Stimulated activated CD4-positive, alpha-beta T cell treated with anti-CD3 and anti-CD28 coated beads, TNF-alpha, amount 100 ng/mL, for 1 hour (primary cell): Measurements from ENCODE around the gene CXXC4.

Experiments used
- DNase-seq, 3 donors: peaks; one replicate each; pipeline ENCODE4 v3.0.0-alpha.2; 2020; ENCODE audit warnings: low read depth in 3 of 3, low spot score in 1 of 3

CXXC4 gene

DNA sequence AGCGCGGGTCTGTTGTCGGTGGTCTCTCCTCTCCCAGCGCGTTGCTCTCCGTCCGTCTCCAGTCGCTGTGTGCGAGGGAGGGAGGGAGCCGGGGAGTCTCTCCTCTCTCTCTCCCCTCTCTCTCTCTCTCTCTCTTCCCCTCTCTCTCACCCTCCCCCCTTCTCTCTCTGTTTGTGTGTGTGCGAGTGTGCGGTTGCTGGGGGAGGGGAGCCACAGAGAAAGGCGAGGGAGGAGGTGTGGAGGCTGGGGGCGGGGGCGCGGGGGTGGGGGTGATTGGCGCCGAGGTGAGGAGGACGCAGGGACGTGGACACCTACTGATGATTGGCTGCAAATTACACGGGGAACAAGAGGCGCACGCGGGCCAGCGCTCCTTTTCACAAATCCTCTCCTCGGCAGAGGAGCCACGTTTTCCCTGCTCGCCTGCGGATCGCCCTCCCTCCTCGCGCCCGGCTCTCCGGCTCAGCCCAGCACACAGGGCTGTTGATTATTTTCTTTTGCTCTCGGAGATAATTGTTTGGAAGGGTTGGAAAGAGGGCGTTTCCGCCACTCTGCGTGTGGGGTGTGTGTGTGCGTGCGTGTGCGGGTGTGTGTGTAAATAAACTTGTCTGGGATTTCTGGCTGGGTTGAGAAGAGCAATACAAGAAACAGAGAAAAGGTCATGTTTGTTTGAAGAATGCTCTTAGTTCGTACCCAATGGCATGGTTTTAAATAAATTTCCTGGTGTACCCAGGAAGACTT is at the start of gene CXXC4:
TSS of gene CXXC4 (minus strand) at position 73 of the 738 bp plus-strand sequence. CDS start 3,092 bp downstream, outside the sequence.
- DNase-seq, result no peak

DNA sequence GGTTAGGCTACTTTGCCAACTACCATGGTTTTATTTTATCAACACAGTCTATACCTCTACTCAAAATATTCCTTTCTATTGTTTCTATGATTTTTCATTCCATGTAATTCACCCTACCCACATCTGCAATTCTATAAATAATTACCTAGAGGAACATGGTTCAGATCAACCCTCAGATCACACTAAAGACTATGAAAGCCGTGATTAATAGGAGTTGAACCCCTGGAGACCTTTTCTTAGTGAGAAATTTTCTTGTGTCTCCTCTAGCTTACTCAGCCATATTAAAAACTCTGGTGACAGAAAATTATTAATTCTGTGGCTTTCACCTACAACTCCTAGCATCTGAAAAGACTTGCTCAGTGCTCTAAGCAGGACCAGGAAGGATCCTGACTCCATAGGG is 38.5 kb upstream of the CXXC4 start:
- no peak for DNase-seq

DNA sequence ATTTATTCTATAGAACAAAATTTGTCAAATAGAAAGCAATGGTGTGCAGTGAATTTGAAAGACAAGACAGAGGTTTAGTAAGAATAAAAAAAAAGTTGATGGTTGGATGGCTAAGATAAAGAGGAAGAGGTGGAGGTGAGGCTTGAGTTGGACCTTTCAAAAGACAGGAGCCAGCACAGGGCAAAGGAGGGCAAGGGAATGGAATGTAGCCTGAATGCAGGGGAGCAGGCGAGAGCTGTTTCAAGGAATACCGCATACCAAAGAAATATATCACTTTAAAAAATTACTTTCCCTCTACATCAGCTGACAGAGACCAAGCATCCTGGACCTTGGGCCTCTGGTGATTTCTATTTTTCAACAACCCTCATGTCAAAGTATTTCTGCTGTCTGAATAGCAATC is 38.0 kb upstream of the CXXC4 start:
- DNase-seq, result no peak

DNA sequence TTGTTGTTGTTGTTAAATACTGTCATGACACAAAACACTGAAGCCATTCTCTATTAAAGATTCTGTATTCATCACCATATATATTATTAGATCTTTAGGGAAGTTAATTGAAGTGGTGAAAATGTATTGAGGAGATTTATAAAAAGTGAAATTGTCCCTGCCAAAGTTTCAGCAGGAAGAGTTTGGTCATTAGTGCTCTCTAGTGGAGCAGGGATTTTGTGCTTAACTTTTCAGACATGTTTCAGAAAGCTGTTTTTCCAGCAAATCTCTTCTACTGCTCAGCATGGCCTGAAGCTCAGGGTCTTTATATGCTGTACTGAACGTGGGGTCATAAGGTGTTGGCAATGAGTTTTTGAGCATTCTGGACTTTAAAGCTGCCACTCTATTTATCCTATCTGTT is 36.7 kb upstream of the CXXC4 start:
- DNase-seq, result no peak

DNA sequence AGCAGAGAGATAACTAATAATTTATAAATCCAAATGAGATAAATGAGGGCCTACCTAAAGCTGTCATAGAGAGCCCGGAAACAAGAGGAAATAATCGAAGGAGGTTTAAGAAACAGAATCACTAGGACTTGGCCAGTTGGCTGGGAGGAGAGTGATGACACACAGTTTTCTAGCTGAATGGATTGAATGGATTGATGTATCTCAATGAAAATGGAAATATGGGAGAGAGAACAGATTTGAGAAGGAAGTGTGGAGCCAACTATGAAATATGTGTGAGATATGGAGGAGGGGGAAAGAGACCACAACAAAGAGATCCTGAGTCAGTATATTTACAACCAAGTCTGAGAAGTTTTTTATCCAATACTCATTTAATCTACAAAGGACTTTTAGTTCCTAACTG is 35.7 kb upstream of the CXXC4 start:
- DNase-seq, result no peak

DNA sequence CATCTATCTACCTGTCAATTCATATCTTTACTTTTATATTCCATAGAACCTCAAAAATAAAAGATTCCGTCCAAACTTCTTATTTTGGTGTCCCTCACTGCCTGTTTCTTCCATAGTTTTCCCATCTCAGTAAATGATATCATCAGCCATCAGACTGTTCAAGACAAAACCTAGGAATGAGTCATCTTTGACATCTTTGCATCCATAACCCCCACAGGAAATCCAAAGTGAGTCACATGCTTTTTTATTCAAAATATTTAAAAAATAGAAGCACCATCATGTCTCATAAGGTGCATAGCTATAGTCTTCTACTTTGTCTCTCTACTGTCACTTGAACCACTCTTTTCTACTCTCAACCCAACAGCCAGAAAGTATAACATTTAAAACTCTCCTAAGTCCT is 29.9 kb upstream of the CXXC4 start:
- DNase-seq, result no peak

DNA sequence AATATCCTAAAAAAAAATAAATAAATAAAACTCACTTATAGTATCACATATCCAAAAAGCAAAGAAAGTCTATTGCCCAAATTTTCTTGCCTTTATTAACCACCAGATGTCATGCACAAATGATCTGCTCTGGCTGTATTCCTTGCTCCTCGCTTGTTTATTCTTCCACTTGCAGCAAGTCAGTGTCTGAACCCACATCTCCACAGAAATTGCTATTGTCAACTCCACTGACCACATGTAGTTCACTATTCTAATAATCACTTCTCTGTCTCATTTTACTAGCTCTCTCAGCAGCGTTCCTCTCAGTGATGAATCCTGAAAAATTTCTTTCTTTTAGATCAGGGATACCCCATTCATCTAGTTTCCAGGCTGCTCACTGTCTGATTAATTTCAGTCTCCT is 29.3 kb upstream of the CXXC4 start:
- no peak for DNase-seq

DNA sequence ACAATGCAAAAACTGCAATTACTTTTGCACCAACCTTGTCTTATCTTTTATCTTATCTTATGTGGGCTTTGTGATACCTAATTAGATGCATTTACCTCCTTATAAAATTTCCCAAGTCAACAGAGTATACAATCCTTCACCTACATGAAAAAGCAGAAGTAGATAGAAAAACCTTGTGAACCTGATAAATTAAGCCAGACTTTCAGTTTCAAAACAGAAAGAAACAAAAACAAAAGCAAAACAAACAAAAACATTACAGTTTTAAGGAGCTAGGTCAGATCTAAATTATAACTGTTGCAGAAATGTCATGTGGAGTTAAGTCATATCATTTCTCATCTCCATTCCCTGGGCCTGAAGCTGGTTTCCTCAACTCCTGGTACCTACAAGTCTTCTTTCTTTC is 24.9 kb upstream of the CXXC4 start:
- no peak for DNase-seq

DNA sequence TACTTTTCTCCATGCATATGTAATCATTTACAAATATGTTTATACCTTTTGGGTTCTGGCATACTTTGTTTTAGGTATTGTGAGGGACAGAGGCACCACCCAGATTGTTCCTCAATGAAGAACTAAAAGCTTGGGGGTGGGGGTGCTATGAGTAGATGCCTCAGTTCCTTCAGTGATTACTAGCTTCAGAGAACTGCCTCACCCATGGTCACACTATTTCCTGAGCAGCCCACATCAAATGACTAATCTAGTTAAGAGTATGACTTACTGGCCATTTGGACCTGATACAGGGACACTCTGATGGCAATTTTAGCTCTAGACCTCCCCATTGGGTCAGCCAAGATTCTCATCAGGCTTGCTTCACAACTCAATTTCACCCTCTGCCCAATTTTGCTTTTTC is 22.2 kb upstream of the CXXC4 start:
- no peak for DNase-seq

DNA sequence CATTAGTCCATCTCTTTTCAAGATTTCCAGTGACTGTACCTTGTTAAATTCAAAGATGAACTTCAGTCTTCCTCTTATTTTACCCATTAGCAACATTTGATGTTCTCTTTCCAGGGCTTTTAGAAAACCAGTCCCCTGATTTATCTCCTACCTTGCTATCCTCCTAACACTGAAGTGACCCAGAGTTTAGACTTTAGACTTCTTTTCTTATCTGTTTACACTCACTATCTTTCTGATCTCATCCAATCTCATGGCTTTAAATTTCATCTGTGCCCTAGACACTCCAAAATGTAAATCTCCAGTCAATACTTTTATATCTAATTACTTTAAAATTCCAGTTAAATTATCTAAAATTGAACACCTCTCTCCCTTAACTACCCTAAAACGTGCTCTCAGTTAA is 13.5 kb upstream of the CXXC4 start:
- no peak for DNase-seq

DNA sequence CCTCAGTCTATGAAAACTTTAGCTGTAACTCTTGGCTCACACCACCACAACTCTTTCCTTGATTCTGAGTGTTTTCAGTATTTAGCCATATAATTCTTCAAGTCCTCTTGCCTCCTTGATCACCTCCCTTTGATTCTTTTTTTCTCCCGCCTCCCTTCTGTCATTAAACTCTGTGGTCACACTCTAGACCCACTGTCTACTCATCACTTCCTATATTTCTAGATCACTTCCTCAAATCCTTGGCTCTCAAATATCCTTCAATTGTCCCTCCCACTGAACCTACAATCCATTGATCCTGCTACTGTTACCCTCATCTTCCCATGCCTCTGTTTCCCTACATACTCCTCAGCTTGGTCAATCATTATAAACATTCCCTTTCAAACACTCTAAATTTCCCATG is 12.4 kb upstream of the CXXC4 start:
- no peak for DNase-seq

DNA sequence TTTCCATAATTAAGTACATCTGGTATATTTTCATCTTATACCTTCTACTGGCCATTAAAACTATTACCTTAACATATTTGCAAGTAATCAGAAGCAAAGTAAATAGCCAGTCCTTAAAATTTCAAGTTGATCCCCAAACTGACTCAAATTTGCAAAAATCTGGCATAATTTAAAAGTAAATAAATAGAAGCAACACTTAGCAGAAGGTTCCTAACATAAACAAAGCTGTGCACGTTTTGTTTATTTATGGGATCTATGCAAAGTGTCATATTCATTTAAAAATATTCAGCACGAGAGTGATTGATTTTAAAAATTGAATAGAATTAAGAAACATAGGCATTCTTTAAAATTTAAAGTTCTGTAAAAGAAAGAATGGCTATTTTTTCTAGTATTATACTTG is 9.8 kb upstream of the CXXC4 start:
- DNase-seq, result no peak

DNA sequence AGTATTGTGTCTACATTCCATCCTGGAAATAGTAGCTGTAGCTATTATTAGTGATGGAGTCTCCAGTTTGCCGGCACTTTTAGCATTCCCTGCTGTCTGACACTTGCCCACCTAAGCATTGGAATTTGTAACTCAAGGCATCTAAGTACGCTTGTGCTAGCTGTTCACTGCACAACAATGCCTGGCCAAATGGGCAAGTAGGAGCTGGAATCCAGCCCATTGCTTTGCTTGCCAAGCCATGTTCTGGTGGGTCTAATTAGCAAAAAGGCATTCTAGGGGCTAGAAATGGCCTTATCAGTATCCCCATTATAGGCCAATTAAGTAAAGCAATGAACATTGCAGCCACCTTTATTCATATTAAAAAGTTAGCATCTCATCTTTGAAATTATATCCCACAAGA is 7.8 kb upstream of the CXXC4 start:
- no peak for DNase-seq

DNA sequence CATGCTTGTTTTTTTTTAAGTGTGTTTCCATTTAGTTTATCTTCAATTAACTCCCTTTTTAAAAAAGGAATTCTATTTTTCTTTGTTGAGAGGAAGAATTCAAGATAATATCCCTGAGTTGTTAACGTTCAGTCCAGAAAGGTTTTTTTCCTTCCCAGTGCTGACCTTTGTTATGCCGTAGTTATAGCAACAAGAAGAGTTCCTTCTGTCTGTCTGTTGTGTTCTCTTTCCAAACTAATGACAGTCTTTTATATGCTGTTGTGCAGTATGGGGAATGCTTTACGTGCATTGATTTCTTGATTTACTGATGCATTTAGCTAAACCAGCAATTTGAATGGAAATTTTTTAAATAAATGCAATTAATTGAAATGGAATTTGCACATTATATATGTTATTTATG is 6.6 kb upstream of the CXXC4 start:
- no peak for DNase-seq

DNA sequence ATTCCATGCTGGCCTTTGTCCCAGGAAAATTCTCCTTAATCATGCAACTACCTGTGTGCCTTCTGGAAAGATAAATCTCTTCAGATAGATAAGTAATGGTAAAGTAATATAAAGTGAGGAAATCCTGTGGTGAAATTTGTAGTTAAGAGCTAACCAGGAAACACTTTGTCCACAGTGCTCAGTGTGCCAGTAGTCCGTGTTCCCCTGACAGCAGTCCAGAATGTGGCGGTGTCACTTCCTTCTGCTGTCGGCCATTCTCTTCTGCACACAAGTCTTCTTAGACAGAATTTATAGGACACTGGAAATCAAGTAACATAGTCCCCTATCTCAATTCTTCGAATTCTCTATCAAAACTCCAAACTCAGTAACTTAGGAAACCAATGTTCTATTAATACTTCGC is 5.7 kb upstream of the CXXC4 start:
- DNase-seq, result no peak

DNA sequence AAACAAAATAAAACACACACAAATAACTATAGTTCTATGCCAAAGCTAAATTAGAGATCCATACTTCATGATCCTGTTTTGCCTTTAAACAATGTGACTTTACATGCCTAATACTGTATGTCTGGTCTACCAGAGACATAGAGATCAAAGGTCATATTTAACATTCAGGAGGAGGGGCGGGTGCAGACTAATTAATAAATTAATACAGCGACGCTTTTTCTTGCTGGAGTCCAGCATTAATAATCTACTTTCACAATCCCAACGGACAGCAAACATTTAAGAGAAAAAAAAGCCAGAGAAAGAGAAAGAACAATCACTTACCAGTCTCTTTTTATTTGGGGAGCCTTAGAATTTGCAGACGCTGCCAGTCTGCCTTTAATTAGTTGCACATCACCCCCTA is 509 bp downstream of the CXXC4 start:
- no peak for DNase-seq

DNA sequence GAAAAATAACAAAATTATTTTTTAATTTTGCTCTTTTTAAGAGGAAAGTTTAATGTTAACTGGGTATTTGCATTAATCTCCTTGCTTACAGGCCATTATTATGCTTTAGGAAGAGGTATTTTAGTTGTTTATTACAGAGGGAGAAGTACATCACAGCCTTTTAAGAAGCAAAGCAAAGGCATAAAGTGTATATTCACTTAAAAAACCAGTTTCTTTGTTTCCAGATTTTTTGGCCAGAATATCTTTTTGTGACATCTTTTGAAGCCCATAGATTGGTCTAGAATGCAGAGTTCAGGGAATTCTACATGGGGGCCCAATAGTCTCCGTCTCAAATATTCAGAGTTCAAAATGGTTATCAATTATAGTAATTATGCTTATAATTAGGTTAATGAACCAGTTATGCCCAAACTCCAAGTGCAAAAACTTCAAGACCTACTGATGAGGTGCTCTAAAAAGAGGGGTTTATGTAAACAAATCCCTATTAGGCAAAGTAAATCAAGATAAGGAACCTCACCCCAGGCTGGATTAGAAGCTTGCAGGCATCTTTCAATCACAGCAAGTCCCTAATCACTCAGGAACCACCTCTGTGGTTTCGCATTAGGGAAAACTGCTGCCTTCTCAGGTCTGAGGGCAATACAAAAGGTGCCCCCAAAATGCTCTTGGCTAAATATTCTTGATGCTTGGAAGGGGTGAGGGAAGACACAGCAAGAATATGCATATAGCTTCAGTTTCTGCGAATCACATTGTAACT is 1.4 kb downstream of the CXXC4 start:
- DNase-seq, result no peak

DNA sequence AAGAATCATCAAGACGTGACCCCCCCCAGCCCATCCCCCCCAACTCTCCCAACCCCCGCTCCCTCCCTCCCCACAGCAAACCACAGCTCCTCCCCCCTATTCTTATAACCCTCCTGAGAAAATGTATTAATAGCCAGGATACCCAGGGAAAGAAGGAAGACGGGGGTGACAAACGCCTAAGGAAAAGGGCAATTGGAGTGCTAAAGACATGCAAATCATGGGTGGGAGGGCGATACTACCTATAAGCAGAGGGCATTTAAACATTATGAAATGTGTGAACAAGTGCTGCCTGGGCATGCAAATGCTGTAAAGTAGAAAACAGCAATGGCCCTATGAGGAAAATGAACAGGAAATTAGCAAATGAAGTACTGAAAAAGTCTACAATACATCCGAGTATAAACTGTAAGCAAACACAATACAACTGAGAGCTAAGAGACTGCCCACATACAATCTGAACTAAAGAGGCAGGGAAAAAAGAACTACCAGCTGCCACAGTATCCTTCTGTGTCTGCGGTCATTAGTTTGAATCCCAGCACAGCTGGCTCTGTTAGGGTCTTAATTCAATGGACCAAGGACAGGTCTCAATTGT is 2.4 kb downstream of the CXXC4 start:
- DNase-seq, result no peak

DNA sequence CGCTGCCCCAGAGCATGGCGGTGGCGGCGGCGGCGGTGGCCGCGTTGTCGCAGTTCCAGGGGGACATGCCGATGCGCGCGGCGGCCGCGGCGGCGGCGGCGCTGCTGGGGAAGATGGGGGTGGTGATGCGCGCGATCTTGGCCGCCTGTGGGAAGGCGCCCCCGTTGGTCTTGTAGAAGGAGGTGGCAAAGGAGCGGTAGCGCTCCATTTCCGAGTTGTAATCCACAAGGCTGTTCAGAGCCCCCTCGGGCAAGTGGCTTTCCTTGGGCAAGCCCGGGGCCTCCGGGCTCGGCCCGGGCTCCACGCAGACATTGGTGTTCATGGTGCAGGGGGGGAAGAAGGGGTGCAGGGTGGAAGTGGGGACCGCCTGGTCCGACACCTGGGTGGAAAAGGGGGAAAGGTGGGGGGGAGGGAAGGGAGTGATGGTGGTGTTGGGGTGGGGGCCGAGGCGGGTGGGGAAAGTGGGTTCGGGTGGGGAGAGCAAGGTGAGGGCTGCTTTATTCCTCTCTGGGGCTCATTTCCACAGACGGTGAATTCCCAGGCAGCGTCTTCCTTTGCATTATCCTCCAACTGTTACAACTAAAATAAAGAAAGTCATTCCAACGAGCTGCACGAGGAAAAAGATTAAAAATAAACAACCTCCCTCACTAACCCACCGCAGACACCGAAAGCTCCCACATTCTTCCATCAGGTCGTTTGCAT is 3.1 kb downstream of the CXXC4 start:
- DNase-seq, result no peak

DNA sequence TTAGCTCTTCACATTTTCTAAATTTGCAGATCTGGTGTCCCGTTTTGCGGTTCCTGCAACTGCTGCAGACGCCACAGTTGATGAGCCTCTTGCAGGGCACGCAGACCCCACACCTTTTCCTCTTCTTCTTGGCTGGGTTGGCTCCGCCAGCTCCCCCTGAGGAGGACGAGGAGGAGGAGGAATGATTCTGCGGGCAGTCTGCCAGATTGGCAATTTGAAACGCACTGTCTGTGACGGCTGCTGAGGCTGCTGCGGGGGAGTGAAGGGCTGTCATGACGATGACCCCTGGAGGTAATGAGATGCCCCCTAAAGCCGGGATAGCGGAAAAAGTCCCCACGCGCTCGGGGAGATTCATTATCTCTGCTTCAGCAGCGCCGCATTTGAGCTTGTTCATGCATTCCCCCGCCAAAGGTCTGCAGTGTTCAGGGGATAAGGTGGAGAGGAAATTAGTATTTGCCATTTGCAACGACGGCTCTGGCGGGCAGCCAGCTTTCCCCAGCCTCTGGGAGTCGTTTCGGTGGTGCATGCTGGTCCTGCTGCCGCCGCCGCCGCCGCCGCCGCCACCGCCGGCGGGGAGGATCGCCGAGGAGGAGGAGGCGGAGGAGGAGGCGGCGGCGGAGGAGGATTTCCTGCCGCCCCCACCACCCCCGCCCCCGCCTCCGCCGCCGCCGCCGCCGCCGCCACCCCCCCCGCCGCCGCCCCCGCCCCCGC is 3.8 kb downstream of the CXXC4 start:
- DNase-seq, result peak in 1 of 3 donors; percentile 12

DNA sequence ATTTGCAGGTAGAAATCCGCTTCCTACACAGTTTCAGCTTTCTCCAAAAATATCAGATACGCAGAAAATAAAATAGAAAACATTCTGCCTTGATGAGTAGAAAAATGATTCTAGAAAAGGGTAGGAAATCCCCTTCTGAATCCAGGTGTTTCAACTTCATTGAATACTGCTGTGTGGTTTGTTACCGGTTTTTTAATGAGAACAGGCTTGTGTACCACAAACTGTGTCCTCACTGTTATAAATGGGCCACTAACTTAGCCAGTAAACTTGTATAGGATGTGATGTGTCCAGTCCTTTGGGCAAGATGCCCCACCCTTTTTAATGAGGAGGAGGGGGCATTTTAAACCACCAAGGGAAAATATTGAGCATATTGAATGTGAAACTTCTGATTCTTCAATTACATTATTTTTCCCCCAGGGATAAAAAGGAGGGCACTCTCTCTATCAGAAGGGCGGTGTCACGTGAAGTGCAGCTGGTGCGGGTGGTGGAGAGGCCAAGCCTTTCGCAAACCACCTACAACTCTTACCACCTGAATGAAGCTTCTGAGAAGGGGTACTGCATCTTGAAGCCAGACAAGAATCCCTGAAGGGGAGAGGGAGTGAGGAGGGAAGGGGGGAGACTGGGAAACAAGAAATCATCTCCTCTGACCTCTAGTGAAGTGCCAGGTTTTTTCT is 4.5 kb downstream of the CXXC4 start:
- no peak for DNase-seq
